ENCODE results near the gene ANKHD1.
"Not testable (repeated sequence)": the region's sequence is repeated elsewhere in the genome, so short reads cannot be mapped to it uniquely, and the experiment has no call there.

ANKHD1 gene

DNA sequence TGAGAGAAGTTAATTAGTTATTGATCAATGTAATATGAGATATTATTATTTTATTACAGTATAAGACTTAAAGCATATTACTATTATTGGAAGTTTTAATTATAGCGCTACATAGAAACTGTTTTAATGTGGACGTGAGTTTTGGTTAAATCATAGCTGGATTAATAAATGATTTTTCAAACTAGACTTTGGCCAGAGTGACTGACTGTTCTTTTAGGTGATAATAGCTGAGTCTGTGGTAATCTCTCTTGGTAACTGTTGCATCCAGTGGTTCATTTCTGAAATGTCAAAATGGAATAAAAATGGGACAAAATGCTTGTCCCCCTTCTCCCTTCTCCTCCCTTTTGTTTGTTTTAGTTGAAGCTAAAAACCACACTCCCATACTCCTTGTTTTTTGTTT, 28.1 kb downstream of the ANKHD1 start:
- no peak for DNase-seq

GRCh38 chr5:140432212-140432611, 30.6 kb downstream of the ANKHD1 start:
- DNase-seq, result no peak

GRCh38 chr5:140432916-140433315, 31.3 kb downstream of the ANKHD1 start:
- DNase-seq, result no peak

DNA sequence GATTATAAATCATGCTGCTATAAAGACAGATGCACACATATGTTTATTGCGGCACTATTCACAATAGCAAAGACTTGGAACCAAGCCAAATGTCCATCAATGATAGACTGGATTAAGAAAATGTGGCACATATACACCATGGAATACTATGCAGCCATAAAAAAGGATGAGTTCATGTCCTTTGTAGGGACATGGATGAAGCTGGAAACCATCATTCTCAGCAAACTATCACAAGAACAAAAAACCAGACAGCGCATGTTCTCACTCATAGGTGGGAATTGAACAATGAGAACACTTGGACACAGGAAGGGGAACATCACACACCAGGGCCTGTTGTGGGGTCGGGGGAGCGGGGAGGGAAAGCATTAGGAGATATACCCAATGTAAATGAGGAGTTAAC, 55.7 kb downstream of the ANKHD1 start:
- DNase-seq, result not testable (repeated sequence)

DNA sequence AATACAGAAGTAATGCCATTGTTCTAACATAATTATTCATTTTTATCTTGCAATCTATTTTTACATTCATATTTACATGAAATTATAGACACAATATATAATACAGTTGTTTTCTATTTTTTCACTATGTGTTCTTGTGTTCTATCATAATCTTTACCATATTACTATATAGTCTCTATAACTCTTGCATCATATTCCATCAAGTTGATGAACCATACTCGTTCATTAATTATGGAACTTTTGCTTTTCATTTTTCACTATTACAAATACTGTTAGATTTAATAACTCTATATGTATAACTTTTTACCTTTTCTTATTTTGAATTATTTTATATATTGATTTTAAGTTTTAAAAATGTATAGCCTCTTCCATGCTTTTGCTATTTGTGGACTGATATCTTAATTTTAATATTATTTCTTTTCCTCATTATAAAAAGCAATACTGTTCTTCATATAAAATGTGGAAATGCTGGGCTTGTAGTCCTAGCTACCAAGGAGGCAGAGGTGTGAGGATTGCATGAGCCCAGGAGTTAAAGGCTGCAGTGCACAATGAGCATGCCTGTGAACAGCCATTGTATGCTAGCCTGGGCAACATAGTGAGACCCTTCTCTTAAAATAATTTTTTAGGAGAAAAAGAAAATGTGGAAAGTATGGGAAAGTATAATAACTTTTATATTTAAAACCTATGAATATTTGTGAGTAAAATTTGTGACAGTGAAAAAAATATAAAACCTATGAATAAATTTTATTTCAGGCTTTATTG, 65.5 kb downstream of the ANKHD1 start:
- DNase-seq, result no peak

- no peak for DNase-seq
Observed at GRCh38 chr5:140468188-140468587, 66.6 kb downstream of the ANKHD1 start.

DNA sequence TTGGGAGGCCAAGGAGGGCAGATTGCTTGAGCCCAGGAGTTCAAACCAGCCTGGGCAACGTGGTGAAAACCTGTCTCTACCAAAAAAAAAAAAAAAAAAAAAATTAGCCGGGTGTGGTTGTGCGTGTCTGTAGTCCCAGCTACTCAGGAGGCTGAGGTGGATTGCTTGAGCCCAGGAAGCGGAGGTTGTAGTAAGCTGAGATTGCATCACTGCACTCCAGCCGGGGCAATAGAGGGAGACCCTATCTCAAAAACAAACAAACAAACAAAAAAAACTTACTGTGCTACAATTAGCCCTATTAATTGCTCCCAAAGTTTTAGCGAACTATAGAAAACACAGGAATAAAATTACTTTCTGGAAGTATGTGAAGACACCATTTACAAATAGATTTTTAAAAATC, 67.6 kb downstream of the ANKHD1 start:
- DNase-seq, result no peak

- DNase-seq, result no peak
Observed at GRCh38 chr5:140480310-140481014, 78.8 kb downstream of the ANKHD1 start.

GRCh38 chr5:140481758-140482157, 80.1 kb downstream of the ANKHD1 start:
- DNase-seq, result no peak

- no peak for DNase-seq
Observed at GRCh38 chr5:140483055-140483454, 81.4 kb downstream of the ANKHD1 start.

GRCh38 chr5:140488141-140488540, 86.5 kb downstream of the ANKHD1 start:
- not testable (repeated sequence) for DNase-seq

GRCh38 chr5:140488914-140489313, 87.3 kb downstream of the ANKHD1 start:
- no peak for DNase-seq

DNA sequence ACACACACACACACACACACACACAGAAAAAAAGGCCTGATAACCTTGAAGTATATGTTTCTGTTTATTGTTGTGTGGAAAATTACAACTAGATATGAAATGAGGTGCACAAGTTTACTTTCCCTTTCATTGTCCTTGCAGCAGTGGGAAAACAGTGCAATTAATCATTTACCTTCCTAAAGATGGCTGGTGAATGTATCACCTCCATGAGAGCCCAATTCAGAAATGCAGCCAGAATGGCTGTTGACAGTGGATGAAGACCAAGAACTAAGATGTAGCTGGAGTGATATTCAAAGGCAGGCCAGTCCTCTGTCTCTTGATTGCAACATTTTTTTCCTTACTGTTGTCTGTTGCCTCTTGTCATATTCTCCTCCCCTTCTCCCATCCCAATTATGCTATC, 96.3 kb downstream of the ANKHD1 start:
- no peak for DNase-seq

DNA sequence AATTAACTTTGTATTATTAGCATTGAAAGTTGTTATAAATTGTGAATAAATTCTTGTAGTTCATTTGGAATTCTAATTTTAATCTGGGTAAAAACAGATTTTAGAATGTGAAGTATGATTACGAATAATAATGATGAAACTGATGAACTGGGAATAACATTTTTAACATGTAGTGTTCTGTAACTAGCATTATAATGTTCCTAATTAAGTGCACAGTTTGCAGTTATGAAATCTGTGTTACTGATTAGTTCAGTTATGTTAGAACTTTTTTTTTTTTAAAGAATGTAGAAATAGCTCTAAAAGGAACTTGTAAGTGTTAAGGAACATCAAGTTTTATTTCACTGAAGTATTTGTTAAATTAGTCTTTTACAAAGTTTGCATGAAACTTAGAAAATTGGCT, 97.0 kb downstream of the ANKHD1 start:
- no peak for DNase-seq

- DNase-seq, result no peak
Observed at GRCh38 chr5:140502834-140503233, 101.2 kb downstream of the ANKHD1 start.

- DNase-seq, result no peak
Observed at GRCh38 chr5:140509898-140510297, 108.3 kb downstream of the ANKHD1 start.

DNA sequence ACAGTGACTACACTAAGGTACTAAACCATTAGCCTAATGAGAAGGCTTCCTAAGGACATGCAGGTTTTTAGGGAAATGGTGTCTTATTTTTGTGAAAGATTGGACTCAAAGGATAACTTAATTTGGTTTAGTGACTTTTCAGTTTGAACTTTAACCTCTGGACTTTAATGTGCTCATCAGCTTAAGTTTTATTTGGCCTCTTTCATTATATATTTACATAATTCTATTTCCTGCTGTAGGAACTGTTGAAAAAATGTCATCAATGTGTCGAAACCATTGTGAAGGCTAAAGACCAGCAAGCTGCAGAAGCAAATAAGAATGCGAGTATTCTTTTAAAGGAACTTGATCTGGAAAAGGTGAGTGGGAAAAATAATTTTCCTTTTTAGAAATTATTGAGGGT, 111.5 kb downstream of the ANKHD1 start:
- DNase-seq, result no peak

DNA sequence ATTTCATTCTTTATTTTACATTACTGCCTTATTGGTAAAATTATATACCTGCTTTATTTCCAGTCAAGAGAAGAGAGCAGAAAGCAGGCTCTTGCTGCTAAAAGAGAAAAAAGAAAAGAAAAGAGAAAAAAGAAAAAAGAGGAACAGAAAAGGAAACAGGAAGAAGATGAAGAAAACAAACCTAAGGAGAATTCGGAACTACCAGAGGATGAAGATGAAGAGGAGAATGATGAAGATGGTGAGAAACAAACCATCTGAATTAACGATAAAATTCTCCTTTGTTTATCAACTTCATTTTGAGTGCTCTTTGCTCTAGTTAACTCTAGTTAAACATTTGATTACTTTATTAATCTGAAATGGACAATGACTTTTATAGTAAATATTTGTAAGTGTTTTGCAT, 122.4 kb downstream of the ANKHD1 start:
- no peak for DNase-seq

DNA sequence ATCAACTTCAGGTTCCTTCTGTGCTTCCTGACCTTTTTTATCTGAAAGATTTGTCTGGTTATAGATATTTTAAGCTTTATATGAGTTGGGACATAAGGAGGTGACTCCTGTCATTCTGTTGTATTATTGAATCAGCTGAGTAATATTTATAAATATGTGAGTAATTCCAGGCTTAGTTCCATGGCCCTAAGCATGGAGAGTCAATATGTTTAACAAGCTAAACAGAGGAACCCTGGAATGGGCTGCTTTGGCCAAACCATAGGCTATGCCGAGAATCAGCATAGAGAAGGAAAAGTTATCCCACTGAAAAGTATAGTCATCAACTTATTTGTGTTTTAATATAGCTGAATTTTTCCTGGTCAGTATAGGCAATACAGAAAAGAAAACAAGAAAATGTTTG, 138.6 kb downstream of the ANKHD1 start:
- no peak for DNase-seq

GRCh38 chr5:140542972-140543371, 141.3 kb downstream of the ANKHD1 start:
- DNase-seq, result no peak

DNA sequence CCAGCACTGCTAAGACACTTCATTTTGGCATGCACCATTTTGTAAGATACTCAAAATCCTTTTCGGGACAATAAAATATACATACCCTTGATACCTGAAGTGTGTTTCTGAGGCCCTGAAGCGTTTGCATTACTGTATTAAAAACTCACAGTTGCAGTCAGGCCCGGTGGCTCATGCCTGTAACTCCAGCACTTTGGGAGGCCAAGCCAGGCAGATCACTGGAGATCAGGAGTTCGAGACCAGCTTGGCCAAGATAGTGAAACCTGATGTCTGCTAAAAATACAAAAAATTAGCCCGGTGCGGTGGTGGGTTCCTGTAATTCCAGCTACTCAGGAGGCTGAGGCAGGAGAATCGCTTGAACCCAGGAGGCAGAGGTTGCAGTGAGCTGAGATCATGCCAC, 143.4 kb downstream of the ANKHD1 start:
- no peak for DNase-seq

GRCh38 chr5:140545606-140546005, 144.0 kb downstream of the ANKHD1 start:
- no peak for DNase-seq

DNA sequence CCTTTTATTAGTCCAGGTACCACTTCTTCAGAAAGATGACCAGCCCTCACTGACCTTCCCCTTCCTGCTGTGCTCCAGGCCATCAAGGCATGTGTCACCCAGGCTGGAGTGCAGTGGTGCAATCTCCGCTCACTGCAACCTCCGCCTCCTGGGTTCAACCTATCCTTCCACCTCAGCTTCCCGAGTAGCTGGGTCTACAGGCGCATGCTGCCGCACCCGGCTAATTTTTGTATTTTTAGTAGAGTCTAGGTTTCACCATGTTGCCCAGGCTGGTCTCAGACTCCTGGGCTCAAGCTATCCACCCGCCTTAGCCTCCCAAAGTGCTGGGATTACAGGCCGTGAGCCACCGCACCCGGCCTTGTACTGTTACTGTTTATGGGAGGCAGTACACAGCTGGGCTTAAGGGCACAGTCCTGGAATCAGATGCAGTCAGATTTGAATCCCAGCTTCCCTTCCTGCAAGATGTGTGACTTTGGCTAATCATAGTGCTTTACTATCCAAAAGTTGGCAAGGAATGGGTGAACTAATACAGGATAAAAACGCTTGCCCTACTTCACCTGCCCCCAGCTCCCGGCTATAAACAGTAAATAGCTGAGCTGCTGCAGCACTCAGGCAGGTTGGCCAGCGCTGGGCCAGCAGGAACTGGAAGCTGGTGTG, 145.3 kb downstream of the ANKHD1 start:
- no peak for DNase-seq

All from effector CD4-positive, alpha-beta T cell (primary cell).